T-cell (primary cell): Measurements from ENCODE around the gene TTBK1. TPM values are rescaled to one million over a fixed set of nuclear protein-coding genes. Genes with fewer than 3 reads are reported as not detected.

Experiments
- ATAC-seq, 4 experiments: fragments of 200-7000 bp in 3 of 4; fragments of 150-1000 bp in 1 of 4; cut with Tn5 transposase; replicated peaks in 1 of 4; 1 replicate in 3 of 4; 2 replicates in 1 of 4; pipeline ENCODE4 v1.10.0; 2021; ENCODE audit warnings: moderate library complexity in 3 of 4, mild to moderate bottlenecking in 2 of 4, moderate number of reproducible peaks in 1 of 4
- CTCF ChIA-PET, 2 donors: fragments of 300-600 bp; sonication (Branson Sonifier 250); formaldehyde crosslinking; loops; one replicate each; lab custom pipeline; 2022; ENCODE audit warnings: antibody characterized with exemption in 2 of 2; lab: Charles Lee
- POLR2A ChIA-PET, 2 donors: fragments of 300-600 bp; sonication (Branson Sonifier 250); formaldehyde crosslinking; loops; one replicate each; lab custom pipeline; 2022; ENCODE audit warnings: antibody characterized with exemption in 2 of 2; lab: Charles Lee
- DNase-seq, 35 experiments: peaks; one replicate each; pipeline versions ENCODE4 v3.0.0 to v3.0.0-alpha.2; 2013 to 2023
- H3K27ac ChIP-seq: one replicate; pipeline ENCODE4 v1.5.1; 2013; ENCODE audit warnings: low read length
- H3K27me3 ChIP-seq, 2 experiments: replicated peaks in 1 of 2; 1 replicate in 1 of 2; 2 replicates in 1 of 2; pipeline versions ENCODE4 v1.6.1 to v1.7.0; 2013; ENCODE audit warnings: low read length in 1 of 2, mixed read lengths in 1 of 2; ENCODE audit not compliant: control insufficient read depth in 2 of 2, insufficient read depth in 2 of 2; ENCODE audit errors: extremely low read depth in 1 of 2
- H3K36me3 ChIP-seq, 2 donors: 1 replicate in 1 of 2; 2 replicates in 1 of 2; pipeline versions ENCODE4 v1.6.1 to v1.7.0; 2013; ENCODE audit warnings: low read length in 1 of 2; ENCODE audit not compliant: control insufficient read depth in 2 of 2, insufficient read depth in 1 of 2; ENCODE audit errors: extremely low read depth in 1 of 2
- H3K4me1 ChIP-seq, 2 experiments: 1 replicate in 1 of 2; 2 replicates in 1 of 2; pipeline versions ENCODE4 v1.6.1 to v1.7.0; 2013; ENCODE audit warnings: low read length in 2 of 2, mixed read lengths in 1 of 2; ENCODE audit not compliant: insufficient read depth in 2 of 2, control insufficient read depth in 1 of 2; ENCODE audit errors: extremely low read depth in 1 of 2
- H3K4me3 ChIP-seq, 2 donors: 1 replicate in 1 of 2; 2 replicates in 1 of 2; pipeline versions ENCODE4 v1.5.1 to v1.7.0; 2013; ENCODE audit warnings: mild to moderate bottlenecking in 2 of 2, low read length in 1 of 2, moderate library complexity in 1 of 2; ENCODE audit not compliant: control insufficient read depth in 1 of 2; ENCODE audit errors: extremely low read depth in 1 of 2
- H3K9me3 ChIP-seq: 2 replicates; pipeline ENCODE4 v1.7.0; 2013
- H3K27ac Mint-ChIP-seq, 2 donors: one replicate each; pipeline ENCODE4 v1.8.0; 2020 to 2021; ENCODE audit warnings: mild to moderate bottlenecking in 2 of 2, mixed read lengths in 2 of 2
- H3K27me3 Mint-ChIP-seq, 2 donors: one replicate each; pipeline ENCODE4 v1.8.0; 2021 to 2022; ENCODE audit warnings: mixed read lengths in 2 of 2
- H3K36me3 Mint-ChIP-seq: one replicate; pipeline ENCODE4 v1.8.0; 2021; ENCODE audit warnings: mixed read lengths
- H3K4me1 Mint-ChIP-seq, 3 donors: one replicate each; pipeline ENCODE4 v1.8.0; 2020 to 2022; ENCODE audit warnings: mixed read lengths in 3 of 3, mild to moderate bottlenecking in 1 of 3
- H3K4me3 Mint-ChIP-seq, 3 donors: one replicate each; pipeline ENCODE4 v1.8.0; 2020 to 2022; ENCODE audit warnings: mild to moderate bottlenecking in 3 of 3, mixed read lengths in 3 of 3, moderate library complexity in 3 of 3
- H3K9me3 Mint-ChIP-seq, 3 donors: one replicate each; pipeline ENCODE4 v1.8.0; 2020 to 2022; ENCODE audit warnings: mixed read lengths in 3 of 3
- WGBS: methylation state at CpG from one replicate; pipeline ENCODE4 v1.1.5; 2013; ENCODE audit warnings: missing lambda C conversion rate; ENCODE audit not compliant: insufficient coverage; 5-methylcytosine and 5-hydroxymethylcytosine counted together
- total RNA-seq, 35 experiments: library from RNA in 6 of 35; stranded (reverse) in 6 of 35; fragments of 120-200 nt in 1 of 35; gene quantifications; one replicate each; pipeline versions ENCODE4 v1.2.1 to v1.2.4 and lab custom pipeline; 2013 to 2026

TTBK1 gene
- total RNA-seq, 5 donors from 2014 or later (not counting 1 experiment from before 2014, with no cell fraction given) = 0.03 to 0.07 TPM; not detected in 3

DNA sequence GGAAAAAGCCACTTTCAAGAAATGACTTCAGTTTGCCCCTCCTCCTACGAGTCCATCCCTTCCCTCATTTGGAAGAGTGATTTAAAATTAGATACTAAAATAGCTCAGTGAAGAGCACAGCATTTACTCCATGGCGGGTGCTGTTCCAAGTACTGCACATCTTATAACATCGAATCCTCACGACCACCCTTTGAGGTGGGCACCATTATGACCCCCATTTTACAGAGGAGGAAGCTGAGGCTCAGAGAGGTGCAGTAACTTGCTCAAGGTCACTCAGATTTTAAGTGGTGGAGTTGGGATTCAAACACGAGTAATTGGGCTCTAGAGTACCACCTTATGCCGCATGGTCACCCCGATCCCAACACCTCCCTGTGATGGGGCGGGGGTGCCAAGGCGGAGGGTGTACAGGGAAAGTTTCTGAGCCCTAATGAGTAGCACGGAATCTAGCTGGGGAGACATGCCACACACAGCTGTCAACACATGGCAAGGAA lies 25.5 kb downstream of the TTBK1 start:
- no peaks in the 10 kb centered on the region for H3K9me3 Mint-ChIP-seq
- H3K36me3 ChIP-seq = no peaks in the 10 kb centered on the region
- no peaks in the 10 kb centered on the region for H3K36me3 Mint-ChIP-seq
- H3K27me3 ChIP-seq = peaks cover 0 to 32% of the 10 kb centered on the region in 2 experiments
- ChIA-PET POLR2A (no interaction called here), CTCF (interaction anchor here in 1 of 2 donors (0.6 to 1.5 kb wide), 2 partner anchors 81 to 129 kb away, joined by 4 to 5 read pairs; no protein-coding TSS in a partner anchor)
- H3K27ac ChIP-seq = no peak overlapping the region
- peaks cover 0 to 7% of the 10 kb centered on the region in 2 donors for H3K27me3 Mint-ChIP-seq
- H3K9me3 ChIP-seq = no peaks in the 10 kb centered on the region
- H3K4me1 Mint-ChIP-seq = peaks cover 4 to 12% (median 5%) of the 10 kb centered on the region in 3 donors
- WGBS = 85% methylated on average over 4 of the region's 10 CpGs
- ATAC-seq (no peak), DNase-seq (no peak)
- no peak overlapping the region for H3K27ac Mint-ChIP-seq
- H3K4me3 Mint-ChIP-seq = peak overlapping the region; percentile 59 to 76 (median 73)
- no peak overlapping the region for H3K4me3 ChIP-seq
- peaks cover 0 to 12% of the 10 kb centered on the region in 2 experiments for H3K4me1 ChIP-seq

DNA sequence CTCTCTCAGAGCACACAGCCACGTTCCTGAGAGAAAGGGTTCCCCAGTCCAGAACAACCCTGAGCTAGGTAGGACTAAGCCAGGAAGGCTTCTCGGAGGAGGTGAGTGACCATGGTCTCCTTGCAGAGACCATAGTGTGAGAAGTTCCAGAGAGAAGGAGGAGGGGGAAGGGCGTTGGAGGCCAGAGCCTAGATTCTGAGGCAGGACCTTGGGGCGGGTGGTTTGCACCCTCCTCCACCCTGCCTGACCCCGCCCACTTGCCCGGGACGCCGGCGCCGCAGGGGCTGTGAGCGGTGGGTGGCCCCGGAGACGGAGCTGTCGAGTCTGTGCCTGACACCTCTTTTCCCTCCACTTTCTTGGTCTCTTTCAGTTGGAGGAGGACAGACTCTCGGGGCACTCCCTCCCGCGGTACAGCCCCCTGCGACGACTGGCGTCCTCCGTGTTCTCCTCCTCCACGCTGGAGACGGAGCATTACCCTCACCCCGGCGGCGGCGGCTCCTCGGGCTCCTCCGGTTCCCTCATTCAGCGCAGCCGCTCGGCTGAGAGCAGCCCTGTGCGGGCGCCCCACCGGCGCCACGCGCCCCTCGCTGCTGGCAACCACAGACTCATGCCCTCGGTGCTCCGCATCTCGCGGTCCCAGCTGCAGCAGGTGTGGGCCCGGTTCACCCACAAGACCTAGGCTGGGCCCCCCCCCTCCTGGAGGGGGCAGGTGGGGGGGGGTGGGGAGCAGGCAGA lies 26.2 kb downstream of the TTBK1 start:
- POLR2A ChIA-PET = no interaction called here
- Histone ChIP-seq H3K4me3 (peak overlapping the region; percentile 53 to 60), H3K27ac (no peak overlapping the region)

DNA sequence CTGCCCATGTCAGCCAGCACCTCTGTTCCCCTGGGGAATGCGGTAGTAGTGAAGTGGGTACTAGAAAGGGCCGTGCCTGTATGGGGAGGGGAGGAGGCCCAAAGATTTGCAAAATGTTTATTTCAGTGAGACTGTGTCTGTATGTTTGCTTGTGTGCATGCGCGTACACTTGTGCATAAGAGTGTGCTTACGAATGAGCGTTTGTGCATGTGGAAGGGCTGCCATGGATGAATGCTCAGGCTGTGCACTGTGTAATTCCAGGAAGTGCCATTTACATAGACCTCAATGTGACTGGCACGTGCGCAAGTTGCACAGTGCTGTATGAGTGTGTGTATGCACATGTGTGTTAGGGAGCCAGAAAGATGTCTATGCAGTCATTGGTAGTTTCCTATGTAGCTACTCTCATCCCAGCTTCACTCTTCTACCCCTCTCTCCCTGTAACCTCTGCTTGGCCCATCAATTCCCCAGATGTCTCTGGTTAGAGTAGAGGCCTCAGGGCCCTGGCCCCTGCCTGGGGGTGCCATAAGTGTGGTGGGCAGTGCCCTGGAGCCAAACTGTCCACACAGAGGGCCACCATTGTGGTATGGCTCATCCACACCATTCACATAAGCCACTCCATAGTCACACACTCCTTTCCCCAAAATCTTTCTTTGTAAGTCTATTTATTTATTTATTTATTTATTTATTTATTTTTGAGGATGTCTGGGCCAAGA lies 28.0 kb downstream of the TTBK1 start:
- WGBS = 88% methylated on average over 5 of the region's 8 CpGs
- POLR2A ChIA-PET = no interaction called here
- no peak overlapping the region for H3K4me3 Mint-ChIP-seq

More for the DNA sequence above, 26.2 kb downstream of the TTBK1 start:
- H3K4me1 Mint-ChIP-seq = peaks cover 4 to 16% (median 5%) of the 10 kb centered on the region in 3 donors
- Histone ChIP-seq H3K9me3 (no peaks in the 10 kb centered on the region), H3K4me1 (peaks cover 0 to 12% of the 10 kb centered on the region in 2 experiments), H3K27me3 (peaks cover 0 to 38% of the 10 kb centered on the region in 2 experiments), H3K36me3 (no peaks in the 10 kb centered on the region)
- H3K4me3 Mint-ChIP-seq = peak overlapping the region; percentile 59 to 76 (median 73)
- H3K27me3 Mint-ChIP-seq = peaks cover 0 to 11% of the 10 kb centered on the region in 2 donors
- H3K36me3 Mint-ChIP-seq = no peaks in the 10 kb centered on the region
- WGBS = 4% methylated on average over 37 of the region's 44 CpGs
- CTCF ChIA-PET = no interaction called here
- H3K27ac Mint-ChIP-seq = no peak overlapping the region
- ATAC-seq = peak; percentile 72 to 83 (median 74)
- DNase-seq = peak in 26 of 35 experiments; percentile 11 to 52 (median 37)
- H3K9me3 Mint-ChIP-seq = no peaks in the 10 kb centered on the region

DNA sequence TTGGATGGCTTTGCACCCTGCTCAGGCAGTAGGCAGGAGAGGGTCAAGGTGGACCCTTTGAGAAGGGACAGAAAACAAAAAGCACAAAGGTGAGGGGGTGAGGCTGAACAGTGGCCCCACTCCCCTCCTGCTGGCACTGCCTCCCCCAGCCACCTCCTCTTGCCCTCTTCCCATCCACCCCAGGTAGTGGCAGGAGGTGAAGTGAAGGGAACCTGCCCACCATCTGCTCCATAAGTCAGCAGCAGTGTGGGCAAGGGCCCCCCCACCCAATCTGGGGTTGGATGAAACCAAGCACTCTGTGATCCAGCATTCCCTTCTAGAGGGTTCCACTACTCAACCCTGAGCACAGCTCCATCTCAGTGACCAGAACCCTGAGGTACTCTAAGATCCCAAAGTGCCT lies 28.7 kb downstream of the TTBK1 start:
- ChIA-PET CTCF (no interaction called here), POLR2A (no interaction called here)
- no peak for DNase-seq
- no peak overlapping the region for H3K4me3 Mint-ChIP-seq
- peaks cover 10 to 26% (median 12%) of the 10 kb centered on the region in 3 donors for H3K4me1 Mint-ChIP-seq
- no peaks in the 10 kb centered on the region for H3K9me3 Mint-ChIP-seq
- Histone ChIP-seq H3K4me3 (no peak overlapping the region), H3K4me1 (peaks cover 0 to 35% of the 10 kb centered on the region in 2 experiments), H3K27me3 (peaks cover 0 to 56% of the 10 kb centered on the region in 2 experiments), H3K27ac (no peak overlapping the region), H3K9me3 (no peaks in the 10 kb centered on the region), H3K36me3 (no peaks in the 10 kb centered on the region)
- H3K27me3 Mint-ChIP-seq = peaks cover 5 to 23% of the 10 kb centered on the region in 2 donors
- no peak for ATAC-seq
- H3K27ac Mint-ChIP-seq = no peak overlapping the region
- H3K36me3 Mint-ChIP-seq = no peaks in the 10 kb centered on the region

More for the DNA sequence above, 28.0 kb downstream of the TTBK1 start:
- H3K4me1 Mint-ChIP-seq = peaks cover 9 to 22% (median 10%) of the 10 kb centered on the region in 3 donors
- DNase-seq = no peak
- CTCF ChIA-PET = no interaction called here
- H3K27ac Mint-ChIP-seq = no peak overlapping the region
- no peaks in the 10 kb centered on the region for H3K9me3 Mint-ChIP-seq
- peaks cover 0 to 49% of the 10 kb centered on the region in 2 experiments for H3K27me3 ChIP-seq
- H3K36me3 Mint-ChIP-seq = no peaks in the 10 kb centered on the region
- H3K4me3 ChIP-seq = no peak overlapping the region
- no peaks in the 10 kb centered on the region for H3K9me3 ChIP-seq
- H3K27me3 Mint-ChIP-seq = peaks cover 4 to 17% of the 10 kb centered on the region in 2 donors
- H3K36me3 ChIP-seq = no peaks in the 10 kb centered on the region
- peaks cover 0 to 28% of the 10 kb centered on the region in 2 experiments for H3K4me1 ChIP-seq
- H3K27ac ChIP-seq = no peak overlapping the region
- ATAC-seq = no peak

GRCh38 chr6:43273707-43274106 lies 30.4 kb downstream of the TTBK1 start:
- ChIA-PET CTCF (no interaction called here), POLR2A (interaction anchor here in 1 of 2 donors (0.6 kb wide), 1 partner anchor 99 kb away, joined by 3 read pairs; no protein-coding TSS in a partner anchor)
- 63% methylated on average over 2 of the region's 2 CpGs for WGBS
- ATAC-seq (no peak), DNase-seq (no peak)
- Mint-ChIP-seq H3K27ac (no peak overlapping the region), H3K27me3 (peaks cover 12 to 30% of the 10 kb centered on the region in 2 donors), H3K9me3 (no peaks in the 10 kb centered on the region), H3K4me1 (peaks cover 10 to 28% (median 16%) of the 10 kb centered on the region in 3 donors), H3K4me3 (peak overlapping the region in 2 of 3 donors; percentile 25 to 91), H3K36me3 (no peaks in the 10 kb centered on the region)
- Histone ChIP-seq H3K27ac (no peak overlapping the region), H3K27me3 (peaks cover 0 to 62% of the 10 kb centered on the region in 2 experiments), H3K36me3 (no peaks in the 10 kb centered on the region), H3K9me3 (no peaks in the 10 kb centered on the region), H3K4me3 (no peak overlapping the region), H3K4me1 (peaks cover 0 to 36% of the 10 kb centered on the region in 2 experiments)
